Neural cell (in vitro differentiated cells): ENCODE data around the gene CNTN4. TPM values are rescaled to one million over a fixed set of nuclear protein-coding genes. Genes with fewer than 3 reads are reported as not detected.
"Not testable (repeated sequence)": the region's sequence is repeated elsewhere in the genome, so short reads cannot be mapped to it uniquely, and the experiment has no call there.

Experiments
- H2AFZ ChIP-seq: fragments of 200-600, 300-800 bp; sonication (generic), shearing (Covaris generic); 2 replicates; pipeline ENCODE4 v1.6.0; 2014; ENCODE audit warnings: low read depth, mild to moderate bottlenecking, antibody characterized with exemption, low read length, moderate library complexity
- H3F3A ChIP-seq: fragments of 200-600 bp; shearing (Covaris generic); 2 replicates; pipeline ENCODE4 v1.6.1; 2016; ENCODE audit warnings: mild to moderate bottlenecking, moderate library complexity, mixed read lengths, antibody characterized with exemption, low read length; ENCODE audit not compliant: insufficient read depth, poor library complexity, severe bottlenecking
- H3K27ac ChIP-seq: fragments of 200-600, 300-800 bp; sonication (generic), shearing (Covaris generic); 2 replicates; pipeline ENCODE4 v1.5.1; 2014; ENCODE audit warnings: mild to moderate bottlenecking, low read length, moderate library complexity
- H3K27me3 ChIP-seq: fragments of 300-800, 200-600 bp; sonication (generic), shearing (Covaris generic); 2 replicates; pipeline ENCODE4 v1.6.0; 2014; ENCODE audit warnings: mild to moderate bottlenecking, low read depth, low read length, moderate library complexity; ENCODE audit not compliant: insufficient read depth
- H3K36me3 ChIP-seq: fragments of 300-800, 200-600 bp; sonication (generic), shearing (Covaris generic); 2 replicates; pipeline ENCODE4 v1.5.1; 2014; ENCODE audit warnings: mild to moderate bottlenecking, antibody characterized with exemption, low read length, moderate library complexity; ENCODE audit not compliant: insufficient read depth
- H3K4me2 ChIP-seq: fragments of 300-800, 200-600 bp; sonication (generic), shearing (Covaris generic); 2 replicates; pipeline ENCODE4 v1.6.0; 2014; ENCODE audit warnings: mild to moderate bottlenecking, low read length
- H3K4me3 ChIP-seq: fragments of 300-800, 200-600 bp; sonication (generic), shearing (Covaris generic); 2 replicates; pipeline ENCODE4 v1.5.1; 2014; ENCODE audit warnings: mild to moderate bottlenecking, low read length, moderate library complexity
- H3K79me2 ChIP-seq: fragments of 200-600 bp; shearing (Covaris generic); replicated peaks from 2 replicates; pipeline ENCODE4 v1.6.0; 2014; ENCODE audit warnings: mild to moderate bottlenecking, low read length, moderate library complexity; ENCODE audit not compliant: insufficient read depth
- H3K9ac ChIP-seq: fragments of 300-800, 200-600 bp; sonication (generic), shearing (Covaris generic); 2 replicates; pipeline ENCODE4 v1.6.1; 2016; ENCODE audit warnings: mild to moderate bottlenecking, low read length, mixed read lengths
- H3K9me2 ChIP-seq: fragments of 200-600 bp; shearing (Covaris generic); 2 replicates; pipeline ENCODE4 v1.6.1; 2016; ENCODE audit warnings: mild to moderate bottlenecking, low read length, mixed read lengths; ENCODE audit not compliant: insufficient read depth
- H3K9me3 ChIP-seq: fragments of 200-600, 300-800 bp; sonication (generic), shearing (Covaris generic); 2 replicates; pipeline ENCODE4 v1.6.1; 2016; ENCODE audit warnings: mild to moderate bottlenecking, mixed run types, low read length, moderate library complexity, mixed read lengths
- H4K20me1 ChIP-seq: fragments of 200-600 bp; shearing (Covaris generic); 2 replicates; pipeline ENCODE4 v1.6.1; 2016; ENCODE audit warnings: mild to moderate bottlenecking, mixed run types; ENCODE audit not compliant: insufficient read depth
- EP300 ChIP-seq: fragments of 450-650 bp; conservative IDR thresholded peaks from 2 replicates; pipeline ENCODE4 v1.6.1; 2014; ENCODE audit warnings: antibody characterized with exemption, mild to moderate bottlenecking, moderate library complexity; ENCODE audit not compliant: poor library complexity, severe bottlenecking
- EZH2 ChIP-seq: fragments of 200-600, 300-800 bp; shearing (Covaris generic), sonication (generic); IDR thresholded peaks from 2 replicates; pipeline ENCODE4 v1.6.1; 2014; ENCODE audit warnings: antibody characterized with exemption, low read length, borderline replicate concordance, mild to moderate bottlenecking; ENCODE audit not compliant: insufficient read depth, poor library complexity, severe bottlenecking
- MXI1 ChIP-seq: fragments of 450-650 bp; conservative IDR thresholded peaks from 2 replicates; pipeline ENCODE4 v1.6.1; 2014; ENCODE audit warnings: antibody characterized with exemption, mild to moderate bottlenecking; ENCODE audit not compliant: poor library complexity, severe bottlenecking
- POLR2AphosphoS5 ChIP-seq: IDR thresholded peaks from 2 replicates; pipeline ENCODE4 v1.6.1; 2012
- RAD21 ChIP-seq: fragments of 450-650 bp; conservative IDR thresholded peaks from 2 replicates; pipeline ENCODE4 v1.6.1; 2014; ENCODE audit warnings: antibody characterized with exemption, mild to moderate bottlenecking, moderate library complexity
- REST ChIP-seq: IDR thresholded peaks from 2 replicates; pipeline ENCODE4 v1.6.1; 2012; ENCODE audit warnings: borderline replicate concordance
- SMC3 ChIP-seq: fragments of 450-650 bp; conservative IDR thresholded peaks from 2 replicates; pipeline ENCODE4 v1.6.1; 2014; ENCODE audit warnings: antibody characterized with exemption, mild to moderate bottlenecking, moderate library complexity; ENCODE audit not compliant: poor library complexity
- TAF1 ChIP-seq: IDR thresholded peaks from 2 replicates; pipeline ENCODE4 v1.6.1; 2012; ENCODE audit warnings: low read depth
- polyA plus RNA-seq: library from polyadenylated mRNA; depleted of rRNA; stranded (reverse); fragments of >200 nt; gene quantifications from 2 replicates; pipeline ENCODE4 v1.2.3, GENCODE V29; 2014
- TF ChIP-seq, protein P1 (sequence below): fragments of 450-650 bp; IDR thresholded peaks from 2 replicates; pipeline ENCODE4 v1.5.1; 2014; ENCODE audit warnings: antibody characterized with exemption, mild to moderate bottlenecking, moderate library complexity; ENCODE audit not compliant: poor library complexity, severe bottlenecking

CNTN4 gene
- polyA plus RNA-seq, 1 donor from 2014 or later: 10.6 TPM

- Histone ChIP-seq H3K9ac (no peak overlapping the region), H3K4me2 (no peak overlapping the region), H3K36me3 (no peaks in the 10 kb centered on the region), H3K9me3 (no peaks in the 10 kb centered on the region), H3K9me2 (no peaks in the 10 kb centered on the region), H3K79me2 (no peaks in the 10 kb centered on the region), H3K27me3 (no peaks in the 10 kb centered on the region), H4K20me1 (no peaks in the 10 kb centered on the region), H3F3A (no peaks in the 10 kb centered on the region), H2AFZ (no peak overlapping the region), H3K4me3 (no peak overlapping the region), H3K27ac (no peak overlapping the region)
- TF ChIP-seq EP300 (no peak), TAF1 (no peak), RAD21 (no peak), MXI1 (no peak), REST (no peak), SMC3 (no peak), EZH2 (no peak), POLR2AphosphoS5 (no peak)
- TF ChIP-seq, protein P1, sequence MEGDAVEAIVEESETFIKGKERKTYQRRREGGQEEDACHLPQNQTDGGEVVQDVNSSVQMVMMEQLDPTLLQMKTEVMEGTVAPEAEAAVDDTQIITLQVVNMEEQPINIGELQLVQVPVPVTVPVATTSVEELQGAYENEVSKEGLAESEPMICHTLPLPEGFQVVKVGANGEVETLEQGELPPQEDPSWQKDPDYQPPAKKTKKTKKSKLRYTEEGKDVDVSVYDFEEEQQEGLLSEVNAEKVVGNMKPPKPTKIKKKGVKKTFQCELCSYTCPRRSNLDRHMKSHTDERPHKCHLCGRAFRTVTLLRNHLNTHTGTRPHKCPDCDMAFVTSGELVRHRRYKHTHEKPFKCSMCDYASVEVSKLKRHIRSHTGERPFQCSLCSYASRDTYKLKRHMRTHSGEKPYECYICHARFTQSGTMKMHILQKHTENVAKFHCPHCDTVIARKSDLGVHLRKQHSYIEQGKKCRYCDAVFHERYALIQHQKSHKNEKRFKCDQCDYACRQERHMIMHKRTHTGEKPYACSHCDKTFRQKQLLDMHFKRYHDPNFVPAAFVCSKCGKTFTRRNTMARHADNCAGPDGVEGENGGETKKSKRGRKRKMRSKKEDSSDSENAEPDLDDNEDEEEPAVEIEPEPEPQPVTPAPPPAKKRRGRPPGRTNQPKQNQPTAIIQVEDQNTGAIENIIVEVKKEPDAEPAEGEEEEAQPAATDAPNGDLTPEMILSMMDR: no peak
Measured at GRCh38 chr3:2910997-2911396, 812.3 kb downstream of the CNTN4 start.

DNA sequence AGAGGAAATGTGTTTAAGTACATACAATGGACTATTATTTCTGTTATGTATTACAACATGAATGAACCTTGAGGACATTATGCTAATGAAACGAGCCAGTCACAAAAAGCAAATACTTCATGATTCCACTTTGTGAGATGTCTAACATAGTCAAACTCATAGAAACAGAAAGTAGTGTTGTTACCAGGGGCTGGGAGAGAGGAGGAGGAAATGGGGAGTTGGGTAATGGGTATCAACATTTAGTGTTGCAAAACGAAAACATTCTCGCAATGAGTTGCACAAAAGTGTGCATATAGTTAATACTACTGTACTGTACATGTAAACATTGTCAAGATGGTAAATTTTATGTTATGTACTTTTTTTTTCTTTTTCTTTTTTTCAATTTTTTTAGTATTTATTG lies 817.2 kb downstream of the CNTN4 start:
- no peak for TF ChIP-seq RAD21
- TF ChIP-seq, protein P1: no peak
- no peak for TF ChIP-seq MXI1
- no peak for TF ChIP-seq EP300
- TF ChIP-seq TAF1: no peak
- no peak for TF ChIP-seq EZH2
- no peak for TF ChIP-seq SMC3
- TF ChIP-seq REST: no peak
- no peak for TF ChIP-seq POLR2AphosphoS5
- Histone ChIP-seq H3K9me3 (no peaks in the 10 kb centered on the region), H4K20me1 (no peaks in the 10 kb centered on the region), H3F3A (no peaks in the 10 kb centered on the region), H3K9me2 (no peaks in the 10 kb centered on the region), H3K27me3 (no peaks in the 10 kb centered on the region), H3K36me3 (no peaks in the 10 kb centered on the region), H2AFZ (no peak overlapping the region), H3K79me2 (no peaks in the 10 kb centered on the region), H3K9ac (no peak overlapping the region), H3K4me3 (no peak overlapping the region), H3K27ac (no peak overlapping the region), H3K4me2 (no peak overlapping the region)

- H4K20me1 ChIP-seq, H3K4me3 ChIP-seq, H3K79me2 ChIP-seq, H3F3A ChIP-seq, H3K36me3 ChIP-seq, H3K9me2 ChIP-seq, H2AFZ ChIP-seq, H3K27ac ChIP-seq, H3K27me3 ChIP-seq, H3K4me2 ChIP-seq, H3K9ac ChIP-seq, H3K9me3 ChIP-seq: not testable (repeated sequence)
Measured at GRCh38 chr3:2916640-2917039, 818.0 kb downstream of the CNTN4 start.
